Sigmoid colon (tissue), 7 donors: ENCODE measurements around the gene UBN1. TPM values are rescaled to one million over a fixed set of nuclear protein-coding genes. Genes with fewer than 3 reads are reported as not detected.

Experiments used
- DNase-seq: peaks from one replicate; pipeline ENCODE4 v3.0.0-alpha.2; 2019
- H3K27ac ChIP-seq, 4 donors: fragments of 200-600 bp; sonication (generic); one replicate each; pipeline ENCODE4 v1.5.1; 2016 to 2019; ENCODE audit warnings: mild to moderate bottlenecking in 1 of 4
- H3K27me3 ChIP-seq, 3 donors: fragments of 200-600 bp; sonication (generic); one replicate each; pipeline ENCODE4 v1.5.1; 2019; ENCODE audit warnings: mild to moderate bottlenecking in 1 of 3
- H3K36me3 ChIP-seq, 4 donors: fragments of 200-600 bp; sonication (generic); one replicate each; pipeline ENCODE4 v1.5.1; 2016 to 2019
- H3K4me1 ChIP-seq, 4 donors: fragments of 200-600 bp; sonication (generic); one replicate each; pipeline ENCODE4 v1.5.1; 2017 to 2019
- H3K4me3 ChIP-seq, 4 donors: fragments of 200-600 bp; sonication (generic); one replicate each; pipeline ENCODE4 v1.5.1; 2017 to 2019; ENCODE audit warnings: mild to moderate bottlenecking in 2 of 4, moderate library complexity in 1 of 4
- H3K9me3 ChIP-seq, 4 donors: fragments of 200-600 bp in 3 of 4; sonication (generic) in 3 of 4; one replicate each; pipeline versions ENCODE4 v1.5.1 to v1.6.1; 2013 to 2019
- EP300 ChIP-seq, 4 donors: sonication (generic); formaldehyde crosslinking; IDR thresholded peaks; one replicate each; pipeline ENCODE4 v1.6.1; 2017; ENCODE audit warnings: antibody characterized with exemption in 4 of 4
- POLR2A ChIP-seq, 2 donors: fragments of 450-650 bp; IDR thresholded peaks; one replicate each; pipeline ENCODE4 v1.6.1; 2016; ENCODE audit warnings: antibody characterized with exemption in 2 of 2, mild to moderate bottlenecking in 2 of 2, moderate library complexity in 2 of 2
- POLR2AphosphoS5 ChIP-seq, 4 donors: sonication (generic); formaldehyde crosslinking; IDR thresholded peaks; one replicate each; pipeline ENCODE4 v1.6.1; 2017; ENCODE audit warnings: antibody characterized with exemption in 4 of 4
- WGBS, 2 donors: extraction: QIAGEN DNeasy Blood & Tissue Kit; methylation state at CpG; one replicate each; pipeline ENCODE4 v1.1.7; 2013; 5-methylcytosine and 5-hydroxymethylcytosine counted together
- intact Hi-C: fragments of 100-400 bp; cut with DNase I; formaldehyde crosslinking; loops from one replicate; pipeline ENCODE4 v1.15.1; 2023
- polyA plus RNA-seq, 3 donors: library from polyadenylated mRNA; stranded (reverse); fragments of 200-250 nt; gene quantifications; one replicate each; pipeline ENCODE4 v1.2.3, GENCODE V29; 2013
- total RNA-seq, 4 donors: library from RNA; depleted of rRNA; stranded (reverse); fragments of >200 nt; gene quantifications; one replicate each; pipeline ENCODE4 v1.1.0, GENCODE V29; 2016
- TF ChIP-seq, protein P1 (sequence below), 4 experiments: fragments of 450-650 bp in 3 of 4; fragments of 200-600 bp in 1 of 4; IDR thresholded peaks; one replicate each; pipeline ENCODE4 v1.5.1; 2016 to 2019; ENCODE audit warnings: antibody characterized with exemption in 4 of 4, mild to moderate bottlenecking in 3 of 4, moderate library complexity in 2 of 4
- donor health status: healthy with polysubstance abuse.
- donor health status: Bipolar disorder and iron deficiency.
- donor health status: healthy.

UBN1 gene
- total and polyA plus RNA-seq, 7 donors = 8.4 to 27.7 (median 17.8) TPM

GRCh38 chr16:4799171-4799855 is 48.0 kb upstream of the UBN1 start:
- WGBS, 2 donors = 88 to 94% methylated on average over 19 of the region's 19 CpGs
- H3K36me3 ChIP-seq = peaks cover 0 to 34% (median 13%) of the 10 kb centered on the region in 4 donors
- H3K4me1 ChIP-seq = peaks cover 0 to 30% (median 28%) of the 10 kb centered on the region in 4 donors
- no peaks in the 10 kb centered on the region for H3K27me3 ChIP-seq
- intact Hi-C loops = no loop called here
- no peak for DNase-seq
- no peaks in the 10 kb centered on the region for H3K9me3 ChIP-seq
- no peak overlapping the region for H3K4me3 ChIP-seq
- H3K27ac ChIP-seq = no peak overlapping the region
- TF ChIP-seq POLR2AphosphoS5 (IDR thresholded peaks at IDR 0.05) = no peak
- TF ChIP-seq POLR2A (IDR thresholded peaks at IDR 0.05) = no peak
- TF ChIP-seq, protein P1, sequence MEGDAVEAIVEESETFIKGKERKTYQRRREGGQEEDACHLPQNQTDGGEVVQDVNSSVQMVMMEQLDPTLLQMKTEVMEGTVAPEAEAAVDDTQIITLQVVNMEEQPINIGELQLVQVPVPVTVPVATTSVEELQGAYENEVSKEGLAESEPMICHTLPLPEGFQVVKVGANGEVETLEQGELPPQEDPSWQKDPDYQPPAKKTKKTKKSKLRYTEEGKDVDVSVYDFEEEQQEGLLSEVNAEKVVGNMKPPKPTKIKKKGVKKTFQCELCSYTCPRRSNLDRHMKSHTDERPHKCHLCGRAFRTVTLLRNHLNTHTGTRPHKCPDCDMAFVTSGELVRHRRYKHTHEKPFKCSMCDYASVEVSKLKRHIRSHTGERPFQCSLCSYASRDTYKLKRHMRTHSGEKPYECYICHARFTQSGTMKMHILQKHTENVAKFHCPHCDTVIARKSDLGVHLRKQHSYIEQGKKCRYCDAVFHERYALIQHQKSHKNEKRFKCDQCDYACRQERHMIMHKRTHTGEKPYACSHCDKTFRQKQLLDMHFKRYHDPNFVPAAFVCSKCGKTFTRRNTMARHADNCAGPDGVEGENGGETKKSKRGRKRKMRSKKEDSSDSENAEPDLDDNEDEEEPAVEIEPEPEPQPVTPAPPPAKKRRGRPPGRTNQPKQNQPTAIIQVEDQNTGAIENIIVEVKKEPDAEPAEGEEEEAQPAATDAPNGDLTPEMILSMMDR (IDR thresholded peaks at IDR 0.05) = no peak
- TF ChIP-seq EP300 (IDR thresholded peaks at IDR 0.05) = no peak

DNA sequence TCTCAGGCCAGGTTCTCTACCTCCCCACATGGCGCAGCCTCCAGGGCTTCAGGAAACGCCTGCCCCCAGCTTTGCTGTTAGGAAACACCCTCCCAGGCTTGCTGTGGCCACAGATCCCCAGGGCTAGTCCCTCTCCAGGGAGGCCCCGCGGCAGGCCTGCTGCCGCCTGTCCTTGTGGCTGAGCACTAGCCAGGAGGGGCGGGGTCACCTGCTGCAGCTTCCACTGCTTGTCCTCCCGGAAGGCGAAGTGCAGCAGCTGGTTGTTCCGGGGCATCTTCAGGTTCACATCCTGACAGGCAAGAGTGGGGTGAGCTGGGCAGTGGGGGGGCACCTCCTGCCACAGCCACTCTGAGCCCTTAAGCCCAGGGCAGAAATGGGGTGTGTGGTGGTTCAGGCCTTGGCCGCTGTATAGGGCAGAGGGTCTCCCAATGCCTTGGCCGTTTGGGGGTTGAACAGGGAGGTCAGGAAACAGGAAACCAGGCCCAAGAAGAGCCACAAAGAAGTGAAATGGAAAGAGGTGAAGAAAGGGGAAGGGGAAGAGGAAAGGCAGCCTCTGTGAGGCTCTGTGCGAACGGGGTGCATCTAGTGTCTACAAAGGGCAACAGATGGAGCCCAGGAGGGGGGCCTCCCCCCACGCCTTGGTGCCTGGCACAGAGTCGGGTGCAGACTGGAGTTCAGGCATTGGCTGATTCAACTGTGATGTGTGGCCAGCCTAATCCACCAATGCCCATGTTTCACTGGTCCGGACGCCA is 46.8 kb upstream of the UBN1 start:
- DNase-seq = no peak
- H3K36me3 ChIP-seq = peaks cover 0 to 38% (median 13%) of the 10 kb centered on the region in 4 donors
- WGBS, 2 donors = 44 to 48% methylated on average over 17 of the region's 17 CpGs
- H3K4me1 ChIP-seq = peaks cover 0 to 41% (median 35%) of the 10 kb centered on the region in 4 donors
- no peak for TF ChIP-seq POLR2AphosphoS5 (IDR thresholded peaks at IDR 0.05)
- no peak for TF ChIP-seq POLR2A (IDR thresholded peaks at IDR 0.05)
- no peak for TF ChIP-seq EP300 (IDR thresholded peaks at IDR 0.05)
- TF ChIP-seq, protein P1 (IDR thresholded peaks at IDR 0.05) = no peak
- H3K9me3 ChIP-seq = no peaks in the 10 kb centered on the region
- H3K4me3 ChIP-seq = no peak overlapping the region
- intact Hi-C loops = loop anchor here (2.0 kb wide), 1 partner anchor 32 kb away; no protein-coding TSS in a partner anchor
- no peaks in the 10 kb centered on the region for H3K27me3 ChIP-seq
- peak overlapping the region in 1 of 4 donors; percentile 20 for H3K27ac ChIP-seq

GRCh38 chr16:4801051-4801961 is 46.0 kb upstream of the UBN1 start:
- TF ChIP-seq, protein P1 (IDR thresholded peaks at IDR 0.05) = no peak
- TF ChIP-seq EP300 (IDR thresholded peaks at IDR 0.05) = no peak
- TF ChIP-seq POLR2AphosphoS5 (IDR thresholded peaks at IDR 0.05) = no peak
- TF ChIP-seq POLR2A (IDR thresholded peaks at IDR 0.05) = no peak
- Histone ChIP-seq H3K4me1 (peaks cover 0 to 41% (median 35%) of the 10 kb centered on the region in 4 donors), H3K4me3 (peak overlapping the region; percentile 55 to 86 (median 74)), H3K36me3 (peaks cover 0 to 39% (median 16%) of the 10 kb centered on the region in 4 donors), H3K27me3 (no peaks in the 10 kb centered on the region), H3K9me3 (no peaks in the 10 kb centered on the region), H3K27ac (peak overlapping the region; percentile 86 to 92 (median 88))
- intact Hi-C loops = loop anchor here (2.0 kb wide), 1 partner anchor 33 kb away; no protein-coding TSS in a partner anchor
- DNase-seq = no peak
- 30 to 53% methylated on average over 29 of the region's 29 CpGs for WGBS, 2 donors

DNA sequence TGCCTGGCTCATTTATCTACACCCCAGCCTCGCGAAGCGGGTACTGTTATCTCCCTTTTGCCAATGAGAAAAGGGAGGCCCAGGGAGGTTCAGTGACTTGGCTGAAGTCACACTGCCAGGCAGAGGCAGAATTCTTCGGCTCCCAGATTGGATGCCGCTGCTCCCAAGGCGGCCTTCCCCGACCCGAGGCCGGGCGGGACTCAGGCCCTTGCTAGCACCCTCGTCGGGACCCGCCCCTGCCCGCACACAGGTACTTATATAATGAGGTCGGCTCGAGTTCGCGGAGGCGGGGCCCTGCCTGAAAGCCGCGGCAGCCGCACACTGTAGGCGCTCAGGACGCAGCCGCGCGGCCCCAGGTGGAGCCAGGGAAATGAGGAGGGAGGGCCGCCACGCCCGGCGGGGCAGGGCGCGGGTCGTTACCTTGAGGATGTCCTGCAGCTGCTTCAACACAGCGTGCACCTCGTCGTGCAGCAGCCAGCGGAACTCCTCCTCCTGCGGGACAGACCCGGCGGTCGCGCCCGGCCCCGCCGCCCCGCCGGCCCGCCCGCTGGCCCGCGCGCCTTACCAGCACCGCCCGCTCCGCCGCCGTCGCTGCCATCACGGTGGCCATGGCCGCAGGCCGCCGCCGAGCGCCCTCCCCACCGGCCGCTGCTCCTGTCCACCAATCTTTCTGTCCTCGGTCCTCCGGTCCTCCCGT is 45.2 kb upstream of the UBN1 start, which contains the start of gene ROGDI:
Gene ROGDI, minus strand, starts transcription at position 672 of the 697 bp plus-strand sequence. Its CDS starts 62 bp downstream, at position 610.
- TF ChIP-seq POLR2AphosphoS5 (IDR thresholded peaks at IDR 0.05) (peak in 3 of 4 donors; percentile 36 to 60 (median 56)), POLR2A (IDR thresholded peaks at IDR 0.05) (peak; percentile 27 to 61), EP300 (IDR thresholded peaks at IDR 0.05) (no peak)
- TF ChIP-seq, protein P1 (IDR thresholded peaks at IDR 0.05) = no peak
- Histone ChIP-seq H3K27me3 (no peaks in the 10 kb centered on the region), H3K4me1 (peaks cover 0 to 41% (median 35%) of the 10 kb centered on the region in 4 donors), H3K9me3 (no peaks in the 10 kb centered on the region), H3K27ac (peak within 1 kb of the TSS; percentile 86 to 92 (median 88)), H3K4me3 (peak within 1 kb of the TSS; percentile 55 to 86 (median 74)), H3K36me3 (peaks cover 0 to 38% (median 18%) of the 10 kb centered on the region in 4 donors)
- peak; percentile 90 for DNase-seq
- intact Hi-C loops = loop anchor here (2.0 kb wide), 4 partner anchors 33 to 155 kb away; partner anchors contain the start of genes ANKS3, DNAAF8, GLYR1 and UBN1
- 0 to 1% methylated on average over 70 of the region's 70 CpGs for WGBS, 2 donors
